IMR-90 (cell line): Measurements from ENCODE around the gene CHRNB1. TPM values are rescaled to one million over a fixed set of nuclear protein-coding genes. Genes with fewer than 3 reads are reported as not detected.
"Not testable (repeated sequence)": the region's sequence is repeated elsewhere in the genome, so short reads cannot be mapped to it uniquely, and the experiment has no call there.

ENCODE experiments used
- ATAC-seq: fragments of 200-7000 bp; cut with Tn5 transposase; 2 replicates; pipeline ENCODE4 v1.9.1; 2020; ENCODE audit warnings: low read depth, mild to moderate bottlenecking, moderate library complexity
- BruUV-seq: library from RNA; stranded (reverse); fragments of 400-500 nt; replicated peaks from 2 replicates; lab custom pipeline; 2021; lab: Mats Ljungman, UMichigan
- CTCF ChIA-PET: fragments of 300-600 bp; formaldehyde crosslinking; extraction: SDS; loops from one replicate; lab custom pipeline; 2021; ENCODE audit warnings: antibody characterized with exemption; lab: Yijun Ruan, JAX
- POLR2A ChIA-PET: fragments of 300-600 bp; sonication (Branson Sonifier 250); formaldehyde crosslinking; loops from one replicate; lab custom pipeline; 2022; ENCODE audit warnings: antibody characterized with exemption; ENCODE audit not compliant: unreplicated experiment; lab: Charles Lee
- DNase-seq: peaks from one replicate; pipeline ENCODE4 v3.0.0; 2013
- H2AFZ ChIP-seq: replicated peaks from 2 replicates; pipeline ENCODE3; 2013; ENCODE audit warnings: low read length, mild to moderate bottlenecking; ENCODE audit not compliant: poor library complexity
- H2AK5ac ChIP-seq: 2 replicates; pipeline ENCODE4 v1.6.1; 2013; ENCODE audit warnings: low read depth, low read length, inconsistent platforms
- H2AK9ac ChIP-seq: replicated peaks from 2 replicates; pipeline ENCODE3; 2013; ENCODE audit warnings: mild to moderate bottlenecking, low read depth, low read length, moderate library complexity; ENCODE audit not compliant: poor library complexity
- H2BK120ac ChIP-seq: 2 replicates; pipeline ENCODE4 v1.6.1; 2013; ENCODE audit warnings: low read depth, low read length, inconsistent platforms
- H2BK15ac ChIP-seq: 3 replicates; pipeline ENCODE4 v1.6.1; 2013; ENCODE audit warnings: low read depth, low read length, inconsistent platforms
- H2BK20ac ChIP-seq: 2 replicates; pipeline ENCODE4 v1.6.1; 2013; ENCODE audit warnings: low read depth, mild to moderate bottlenecking, inconsistent platforms, low read length, moderate library complexity
- H2BK5ac ChIP-seq: 2 replicates; pipeline ENCODE4 v1.6.1; 2013; ENCODE audit warnings: mild to moderate bottlenecking, low read depth, low read length, inconsistent platforms; ENCODE audit not compliant: poor library complexity, severe bottlenecking
- H3K14ac ChIP-seq: replicated peaks from 2 replicates; pipeline ENCODE4 v1.6.1; 2013; ENCODE audit warnings: low read depth, low read length, inconsistent platforms
- H3K18ac ChIP-seq: 2 replicates; pipeline ENCODE4 v1.6.1; 2013; ENCODE audit warnings: low read depth, low read length, control low read depth
- H3K23ac ChIP-seq: 2 replicates; pipeline ENCODE4 v1.6.1; 2013; ENCODE audit warnings: low read depth, low read length, inconsistent platforms
- H3K27ac ChIP-seq: 2 replicates; pipeline ENCODE4 v1.5.1; 2013; ENCODE audit warnings: mild to moderate bottlenecking, control low read depth, low read length; ENCODE audit not compliant: insufficient read depth
- H3K27me3 ChIP-seq: 2 replicates; pipeline ENCODE4 v1.6.1; 2013; ENCODE audit warnings: low read length; ENCODE audit not compliant: control insufficient read depth, insufficient read depth
- H3K36me3 ChIP-seq: 2 replicates; pipeline ENCODE4 v1.6.1; 2013; ENCODE audit warnings: low read length, mixed read lengths; ENCODE audit not compliant: control insufficient read depth, insufficient read depth
- H3K4ac ChIP-seq: 2 replicates; pipeline ENCODE4 v1.6.1; 2013; ENCODE audit warnings: low read depth, low read length, inconsistent platforms
- H3K4me1 ChIP-seq: 2 replicates; pipeline ENCODE4 v1.6.1; 2013; ENCODE audit warnings: low read length, mixed read lengths; ENCODE audit not compliant: control insufficient read depth, insufficient read depth
- H3K4me2 ChIP-seq: 2 replicates; pipeline ENCODE4 v1.6.1; 2013; ENCODE audit warnings: low read depth, mild to moderate bottlenecking, control low read depth, low read length, moderate library complexity
- H3K4me3 ChIP-seq: 2 replicates; pipeline ENCODE4 v1.5.1; 2013; ENCODE audit warnings: low read depth, mild to moderate bottlenecking, control low read depth, low read length, moderate library complexity; ENCODE audit not compliant: insufficient read depth
- H3K56ac ChIP-seq: 2 replicates; pipeline ENCODE4 v1.6.1; 2013; ENCODE audit warnings: low read length, inconsistent platforms; ENCODE audit not compliant: insufficient read depth; ENCODE audit errors: extremely low read depth
- H3K79me1 ChIP-seq, 2 experiments: 2 replicates each; pipeline ENCODE4 v1.6.1; 2013; ENCODE audit warnings: low read length in 2 of 2, inconsistent platforms in 1 of 2, low read depth in 1 of 2
- H3K9ac ChIP-seq: 2 replicates; pipeline ENCODE4 v1.6.1; 2013; ENCODE audit warnings: low read depth, low read length, control low read depth
- H3K9me1 ChIP-seq: 2 replicates; pipeline ENCODE4 v1.6.1; 2013; ENCODE audit warnings: low read length, inconsistent platforms; ENCODE audit not compliant: insufficient read depth
- H3K9me3 ChIP-seq: 2 replicates; pipeline ENCODE4 v1.6.1; 2013; ENCODE audit warnings: low read length; ENCODE audit not compliant: control insufficient read depth, insufficient read depth
- H4K20me1 ChIP-seq: 2 replicates; pipeline ENCODE4 v1.6.1; 2013; ENCODE audit warnings: low read length, inconsistent platforms; ENCODE audit not compliant: insufficient read depth
- H4K5ac ChIP-seq: 2 replicates; pipeline ENCODE4 v1.6.1; 2013; ENCODE audit warnings: mild to moderate bottlenecking, low read depth, low read length, control low read depth
- H4K8ac ChIP-seq, 2 experiments: 2 replicates each; pipeline ENCODE4 v1.6.1; 2013; ENCODE audit warnings: low read depth in 2 of 2, low read length in 2 of 2, control low read depth in 1 of 2, inconsistent platforms in 1 of 2
- H4K91ac ChIP-seq: 2 replicates; pipeline ENCODE4 v1.6.1; 2013; ENCODE audit warnings: low read depth, low read length, inconsistent platforms; ENCODE audit not compliant: insufficient read depth
- BHLHE40 ChIP-seq: fragments of 150-350 bp; IDR thresholded peaks from 2 replicates; pipeline ENCODE4 v1.6.1; 2016; ENCODE audit warnings: mild to moderate bottlenecking, low read depth, low read length
- CEBPB ChIP-seq: IDR thresholded peaks from 2 replicates; pipeline ENCODE4 v1.6.1; 2012; ENCODE audit warnings: low read depth, low read length, improper control_type of control experiment
- MAFK ChIP-seq: IDR thresholded peaks from 2 replicates; pipeline ENCODE4 v1.6.1; 2012; ENCODE audit warnings: low read depth, low read length, improper control_type of control experiment
- MAZ ChIP-seq: IDR thresholded peaks from 2 replicates; pipeline ENCODE4 v1.6.1; 2012; ENCODE audit warnings: low read depth, mild to moderate bottlenecking, low read length, improper control_type of control experiment, moderate library complexity, borderline replicate concordance
- MXI1 ChIP-seq: IDR thresholded peaks from 2 replicates; pipeline ENCODE4 v1.6.1; 2012; ENCODE audit warnings: low read depth, mild to moderate bottlenecking, low read length, moderate library complexity, borderline replicate concordance
- NFE2L2 ChIP-seq: fragments of 150-350 bp; IDR thresholded peaks from 2 replicates; pipeline ENCODE4 v1.6.1; 2016; ENCODE audit warnings: low read depth, mild to moderate bottlenecking, low read length
- SMC3 ChIP-seq: fragments of 150-350 bp; IDR thresholded peaks from 2 replicates; pipeline ENCODE4 v1.6.1; 2016; ENCODE audit warnings: low read depth, mild to moderate bottlenecking, antibody characterized with exemption, low read length, moderate library complexity
- WGBS, 2 experiments: methylation state at CpG; one replicate each; pipeline versions ENCODE4 v1.1.5 to v1.1.7; 2013; ENCODE audit warnings: missing lambda C conversion rate in 2 of 2; ENCODE audit not compliant: insufficient read length in 1 of 2; ENCODE audit errors: extremely low coverage in 2 of 2; 5-methylcytosine and 5-hydroxymethylcytosine counted together
- dilution Hi-C: fragments of 300-500 bp; cut with HindIII; formaldehyde crosslinking; loops from one replicate; pipeline ENCODE4 v1.14.3; 2018; ENCODE audit warnings: low sequenced_read_pairs; ENCODE audit not compliant: unreplicated experiment
- in situ Hi-C: fragments of 300-500 bp; cut with MboI; formaldehyde crosslinking; loops from 3 replicates; pipeline ENCODE4 v1.14.3; 2019; ENCODE audit warnings: low sequenced_read_pairs, inconsistent platforms, mixed read lengths
- intact Hi-C: fragments of 100-400 bp; cut with micrococcal nuclease; formaldehyde crosslinking; loops from 2 replicates; pipeline ENCODE4 v1.10.0; 2022
- polyA plus RNA-seq, 3 experiments: library from polyadenylated mRNA; depleted of rRNA; stranded (reverse); fragments of >200 nt; gene quantifications; 2 replicates each; pipeline ENCODE4 v1.2.3, GENCODE V29; 2012; ENCODE audit warnings: low replicate concordance in 1 of 3
- total RNA-seq: library from RNA; depleted of rRNA; stranded (reverse); fragments of >200 nt; gene quantifications from 2 replicates; pipeline ENCODE4 v1.2.3, GENCODE V29; 2012

CHRNB1 gene
- total and polyA plus RNA-seq, 2 of the 4 experiments (the other 2 are of a cell fraction), result 4.3 to 6.0 TPM

DNA sequence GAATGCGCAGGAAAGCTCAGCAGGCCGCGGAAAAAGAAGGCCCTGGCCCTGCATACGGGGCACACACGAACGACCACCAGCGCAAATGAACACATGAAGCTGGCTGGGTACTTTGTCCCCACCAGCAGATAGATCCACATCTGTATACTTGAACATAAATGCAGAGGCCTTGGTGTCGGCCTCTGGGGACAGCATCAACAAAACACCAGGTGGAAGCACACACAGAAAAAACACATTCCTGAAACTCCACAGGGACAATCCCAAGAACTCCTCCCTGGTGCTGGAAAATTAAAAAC lies 35.2 kb downstream of the CHRNB1 start (continued):
- TF ChIP-seq SMC3 (no peak), BHLHE40 (no peak), MAZ (no peak), MAFK (no peak), MXI1 (no peak), NFE2L2 (no peak), CEBPB (no peak)

DNA sequence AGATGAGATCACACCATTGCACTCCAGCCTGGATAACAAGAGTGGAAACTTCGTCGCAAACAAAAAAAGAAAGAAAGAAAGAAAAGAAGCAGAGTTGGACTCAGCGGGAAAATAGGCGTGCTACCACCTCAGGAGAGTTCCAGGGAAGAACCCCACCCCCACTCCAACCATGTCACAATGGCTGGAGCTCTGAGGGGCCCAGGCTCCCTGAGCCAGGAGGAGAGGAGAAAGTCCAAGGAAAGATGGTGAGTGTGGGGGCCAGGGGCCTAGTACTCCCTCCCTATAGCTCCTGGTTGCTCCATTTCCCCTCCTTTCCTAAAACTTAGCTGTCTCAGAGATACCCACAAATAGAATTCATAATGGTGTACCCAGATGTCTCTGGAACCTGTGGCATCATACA lies 36.4 kb downstream of the CHRNB1 start, which contains the start of gene SLC35G6:
SLC35G6 (plus strand) TSS at position 172 of the 400 bp plus-strand sequence; CDS start at position 243, 71 bp downstream.
- peaks cover 24% of the 10 kb centered on the region for H3K4me1 ChIP-seq
- H3K9ac ChIP-seq, H3K56ac ChIP-seq, ATAC-seq, H2BK20ac ChIP-seq, H3K9me3 ChIP-seq, CTCF ChIA-PET, H3K4me2 ChIP-seq, H3K27me3 ChIP-seq, DNase-seq, H4K5ac ChIP-seq, H3K4me3 ChIP-seq, H3K36me3 ChIP-seq, H3K18ac ChIP-seq, H3K14ac ChIP-seq, BruUV-seq, dilution Hi-C loops, H2BK120ac ChIP-seq, in situ Hi-C loops, H2AFZ ChIP-seq, POLR2A ChIA-PET: not testable (repeated sequence)
- H4K20me1 ChIP-seq, result peaks cover 39% of the 10 kb centered on the region
- H4K91ac ChIP-seq, result peak within 1 kb of the TSS; percentile 91
- H2AK5ac ChIP-seq, result peak within 1 kb of the TSS; percentile 85; the same call in 1 of the 2 replicates
- H2AK9ac ChIP-seq, result peak within 1 kb of the TSS; percentile 95
- H4K8ac ChIP-seq, result peak within 1 kb of the TSS; percentile 60 to 97; a peak in 3 of 4 replicates
- intact Hi-C loops, result loop anchor here (5.0 kb wide), 1 partner anchor 206 kb away; the partner anchor contains the start of genes TP53 and WRAP53
- peak within 1 kb of the TSS; percentile 83 for H3K23ac ChIP-seq
- H3K4ac ChIP-seq, result peak within 1 kb of the TSS; percentile 97
- peak within 1 kb of the TSS; percentile 83 for H3K27ac ChIP-seq
- peak within 1 kb of the TSS; percentile 90 for H2BK5ac ChIP-seq
- peaks cover 14% of the 10 kb centered on the region for H3K9me1 ChIP-seq
- peaks cover 5 to 67% of the 10 kb centered on the region in 2 experiments; a peak in 3 of 4 replicates for H3K79me1 ChIP-seq
- WGBS, 2 experiments, result no CpG with 5 or more reads among the region's 4 CpGs
- H2BK15ac ChIP-seq, result 0 out of 3 replicates have a peak within 1 kb of the TSS, but pooled peaks have one; percentile 18
